Body of pancreas (tissue), 4 donors: ENCODE measurements around the gene ITPK1. TPM values are rescaled to one million over a fixed set of nuclear protein-coding genes. Genes with fewer than 3 reads are reported as not detected.
A peak's percentile ranks its signal among the peaks of the same experiment; 100 is the strongest.

Experiments used
- ATAC-seq: fragments of 150-250 bp; one replicate; pipeline ENCODE4 v1.9.1; 2016
- DNase-seq, 4 donors: peaks; one replicate each; pipeline ENCODE4 v3.0.0-alpha.2; 2019
- H3K27ac ChIP-seq, 4 donors: fragments of 200-600 bp; sonication (generic); 1 replicate in 3 of 4; 2 replicates in 1 of 4; pipeline versions ENCODE4 v1.5.1 to v1.6.1; 2016 to 2019; ENCODE audit warnings: mild to moderate bottlenecking in 1 of 4, mixed read lengths in 1 of 4, moderate library complexity in 1 of 4
- H3K27me3 ChIP-seq, 2 donors: fragments of 200-600 bp; sonication (generic); one replicate each; pipeline ENCODE4 v1.6.0; 2016; ENCODE audit warnings: mild to moderate bottlenecking in 1 of 2
- H3K36me3 ChIP-seq, 2 donors: fragments of 200-600 bp; sonication (generic); replicated peaks in 1 of 2; 2 replicates each; pipeline ENCODE4 v1.5.1; 2016; ENCODE audit warnings: low read depth in 2 of 2; ENCODE audit not compliant: insufficient read depth in 1 of 2
- H3K4me1 ChIP-seq: fragments of 200-600 bp; sonication (generic); one replicate; pipeline ENCODE4 v1.6.0; 2016
- H3K4me3 ChIP-seq, 2 donors: fragments of 200-600 bp; sonication (generic); 1 replicate in 1 of 2; 2 replicates in 1 of 2; pipeline ENCODE4 v1.5.1; 2016 to 2019
- H3K9me3 ChIP-seq, 3 donors: fragments of 200-600 bp; sonication (generic); 1 replicate in 2 of 3; 2 replicates in 1 of 3; pipeline ENCODE4 v1.5.1; 2016
- POLR2A ChIP-seq, 3 donors: fragments of 450-650 bp; IDR thresholded peaks; one replicate each; pipeline ENCODE4 v1.6.1; 2016; ENCODE audit warnings: antibody characterized with exemption in 3 of 3, mild to moderate bottlenecking in 2 of 3
- WGBS, 2 donors: methylation state at CpG; one replicate each; pipeline ENCODE4 v1.1.5; 2017; 5-methylcytosine and 5-hydroxymethylcytosine counted together
- intact Hi-C: fragments of 100-400 bp; cut with DNase I; formaldehyde crosslinking; loops from one replicate; pipeline ENCODE4 v1.15.1; 2023
- total RNA-seq, 2 donors: library from RNA; depleted of rRNA; stranded (reverse); fragments of >200 nt; gene quantifications; one replicate each; pipeline ENCODE4 v1.1.0, GENCODE V29; 2016
- TF ChIP-seq, protein P1 (sequence below), 7 experiments: fragments of 450-650 bp in 4 of 7; fragments of 200-600 bp in 3 of 7; sonication (generic) in 3 of 7; IDR thresholded peaks; one replicate each; pipeline ENCODE4 v1.5.1; 2016 to 2019; ENCODE audit warnings: antibody characterized with exemption in 7 of 7

Gene ITPK1
- total RNA-seq, 2 donors from 2014 or later: 30.1 to 32.6 TPM

DNA sequence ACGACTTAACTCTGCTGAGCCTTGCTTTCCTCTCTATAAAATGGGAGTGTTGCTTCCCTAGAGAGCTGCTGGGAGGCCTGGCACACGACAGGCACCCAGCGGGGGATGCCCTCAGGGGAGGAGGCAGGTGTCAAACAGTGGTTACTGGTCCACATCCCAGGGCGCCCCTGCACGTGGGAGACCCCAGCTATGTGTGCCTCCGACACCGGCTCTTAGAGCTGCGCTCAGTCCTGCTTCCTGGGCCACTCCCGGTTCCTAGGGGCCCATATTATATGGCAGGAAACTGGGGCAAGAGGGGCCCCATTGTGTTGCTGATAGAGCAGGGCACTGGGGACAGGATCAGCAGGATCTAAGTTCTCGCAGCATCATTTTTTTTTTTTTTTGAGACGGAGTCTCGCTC lies 145.5 kb downstream of the ITPK1 start:
- no peaks in the 10 kb centered on the region for H3K36me3 ChIP-seq
- 81 to 91% methylated on average over 12 of the region's 12 CpGs for WGBS, 2 donors
- no peak overlapping the region for H3K27ac ChIP-seq
- no peaks in the 10 kb centered on the region for H3K27me3 ChIP-seq
- no peak for TF ChIP-seq POLR2A (IDR thresholded peaks at IDR 0.05)
- TF ChIP-seq, protein P1, sequence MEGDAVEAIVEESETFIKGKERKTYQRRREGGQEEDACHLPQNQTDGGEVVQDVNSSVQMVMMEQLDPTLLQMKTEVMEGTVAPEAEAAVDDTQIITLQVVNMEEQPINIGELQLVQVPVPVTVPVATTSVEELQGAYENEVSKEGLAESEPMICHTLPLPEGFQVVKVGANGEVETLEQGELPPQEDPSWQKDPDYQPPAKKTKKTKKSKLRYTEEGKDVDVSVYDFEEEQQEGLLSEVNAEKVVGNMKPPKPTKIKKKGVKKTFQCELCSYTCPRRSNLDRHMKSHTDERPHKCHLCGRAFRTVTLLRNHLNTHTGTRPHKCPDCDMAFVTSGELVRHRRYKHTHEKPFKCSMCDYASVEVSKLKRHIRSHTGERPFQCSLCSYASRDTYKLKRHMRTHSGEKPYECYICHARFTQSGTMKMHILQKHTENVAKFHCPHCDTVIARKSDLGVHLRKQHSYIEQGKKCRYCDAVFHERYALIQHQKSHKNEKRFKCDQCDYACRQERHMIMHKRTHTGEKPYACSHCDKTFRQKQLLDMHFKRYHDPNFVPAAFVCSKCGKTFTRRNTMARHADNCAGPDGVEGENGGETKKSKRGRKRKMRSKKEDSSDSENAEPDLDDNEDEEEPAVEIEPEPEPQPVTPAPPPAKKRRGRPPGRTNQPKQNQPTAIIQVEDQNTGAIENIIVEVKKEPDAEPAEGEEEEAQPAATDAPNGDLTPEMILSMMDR (IDR thresholded peaks at IDR 0.05): no peak
- DNase-seq (no peak), ATAC-seq (no peak)
- H3K4me1 ChIP-seq: peaks cover 7% of the 10 kb centered on the region
- intact Hi-C loops: no loop called here
- H3K9me3 ChIP-seq: no peaks in the 10 kb centered on the region
- H3K4me3 ChIP-seq: no peak overlapping the region

DNA sequence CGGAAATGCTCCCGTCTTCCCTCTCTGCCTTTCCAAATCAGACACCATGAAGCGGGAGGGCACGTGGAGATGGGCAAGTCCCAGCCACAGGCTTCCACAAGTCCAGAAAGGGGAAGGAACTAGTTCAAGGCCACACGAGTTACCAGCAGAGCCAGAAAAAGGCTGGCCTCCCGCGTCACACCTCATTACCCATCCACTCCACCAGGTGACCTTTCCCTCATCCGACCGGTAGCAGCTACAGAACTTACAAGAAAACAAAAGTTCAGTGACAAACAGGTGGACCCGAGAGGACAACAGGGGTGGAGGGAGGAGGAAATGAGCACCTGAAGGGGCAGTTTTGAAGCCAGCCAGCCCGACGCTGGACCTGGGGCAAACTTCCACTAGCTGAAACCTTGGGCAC lies 145.9 kb downstream of the ITPK1 start:
- Histone ChIP-seq H3K36me3 (no peaks in the 10 kb centered on the region), H3K4me1 (peaks cover 11% of the 10 kb centered on the region), H3K9me3 (no peaks in the 10 kb centered on the region), H3K27me3 (no peaks in the 10 kb centered on the region), H3K27ac (no peak overlapping the region), H3K4me3 (no peak overlapping the region)
- DNase-seq (no peak), ATAC-seq (no peak)
- TF ChIP-seq, protein P1 (IDR thresholded peaks at IDR 0.05): peak in 1 of 7 experiments; percentile 10
- no peak for TF ChIP-seq POLR2A (IDR thresholded peaks at IDR 0.05)
- 50 to 64% methylated on average over 12 of the region's 12 CpGs for WGBS, 2 donors
- intact Hi-C loops: no loop called here

DNA sequence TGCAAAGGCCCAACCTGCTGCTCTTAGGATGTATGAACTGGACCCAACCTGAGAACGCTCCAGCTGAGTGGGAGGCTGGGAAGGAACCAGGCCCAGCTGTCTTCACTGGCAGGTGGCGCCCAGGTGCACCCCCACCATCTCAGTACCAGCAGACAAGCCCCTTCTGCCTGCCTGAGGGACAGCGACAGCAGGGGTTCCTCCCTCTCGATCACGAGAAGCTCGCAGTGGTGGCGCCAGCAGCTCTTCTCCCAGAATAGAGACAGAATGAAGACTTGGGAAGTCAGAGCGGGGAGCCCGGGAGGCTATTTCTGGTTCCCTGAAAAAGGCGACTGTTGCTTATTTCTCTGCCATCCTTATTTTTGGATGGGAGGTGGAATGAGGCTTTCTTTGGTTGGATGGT lies 146.3 kb downstream of the ITPK1 start:
- no peaks in the 10 kb centered on the region for H3K9me3 ChIP-seq
- WGBS, 2 donors: 95 to 97% methylated on average over 8 to 10 of the region's 10 CpGs
- peaks cover 16% of the 10 kb centered on the region for H3K4me1 ChIP-seq
- no peak for TF ChIP-seq POLR2A (IDR thresholded peaks at IDR 0.05)
- TF ChIP-seq, protein P1 (IDR thresholded peaks at IDR 0.05): no peak
- ATAC-seq: no peak
- no peak for DNase-seq
- H3K27me3 ChIP-seq: no peaks in the 10 kb centered on the region
- no peak overlapping the region for H3K4me3 ChIP-seq
- no peaks in the 10 kb centered on the region for H3K36me3 ChIP-seq
- intact Hi-C loops: no loop called here
- no peak overlapping the region for H3K27ac ChIP-seq

DNA sequence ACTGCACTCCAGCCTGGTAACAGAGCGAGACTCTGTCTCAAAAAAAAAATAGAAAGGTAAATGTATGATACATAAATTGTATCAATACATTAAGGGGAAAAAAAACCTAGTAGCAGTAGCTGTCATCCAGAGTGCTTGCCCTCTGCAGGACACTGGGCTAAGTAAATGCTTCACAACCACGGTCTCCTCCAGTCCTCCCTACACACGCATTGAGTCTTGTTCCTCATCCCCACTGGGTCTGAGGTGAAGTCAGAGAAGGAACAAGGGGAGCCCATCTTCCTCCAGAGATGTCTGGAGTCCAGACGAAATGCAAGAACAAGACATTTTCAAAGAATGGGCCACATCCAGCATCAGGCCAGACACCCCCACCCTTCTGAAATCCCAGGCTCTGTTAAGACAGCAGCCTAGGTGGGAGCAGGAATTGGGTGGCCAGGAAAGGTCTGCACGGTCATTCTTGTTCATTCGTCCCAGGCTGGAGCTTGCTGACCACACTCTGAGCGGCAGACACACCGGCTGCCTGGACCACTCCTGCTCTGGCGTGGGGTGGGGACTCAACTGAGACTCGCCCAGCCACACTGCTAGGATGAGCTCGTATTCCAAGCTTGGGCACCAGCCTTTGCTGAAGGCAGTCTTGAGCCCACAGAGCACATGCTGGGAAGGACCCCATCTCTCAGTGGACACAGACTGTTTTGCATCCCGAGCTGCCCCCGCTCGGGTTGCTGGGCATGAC lies 147.3 kb downstream of the ITPK1 start:
- Histone ChIP-seq H3K4me3 (no peak overlapping the region), H3K4me1 (peaks cover 20% of the 10 kb centered on the region), H3K36me3 (no peaks in the 10 kb centered on the region), H3K9me3 (no peaks in the 10 kb centered on the region), H3K27me3 (no peaks in the 10 kb centered on the region), H3K27ac (no peak overlapping the region)
- TF ChIP-seq, protein P1 (IDR thresholded peaks at IDR 0.05): no peak
- TF ChIP-seq POLR2A (IDR thresholded peaks at IDR 0.05): no peak
- intact Hi-C loops: no loop called here
- DNase-seq (no peak), ATAC-seq (no peak)
- WGBS, 2 donors: 94 to 100% methylated on average over 6 to 14 of the region's 14 CpGs

DNA sequence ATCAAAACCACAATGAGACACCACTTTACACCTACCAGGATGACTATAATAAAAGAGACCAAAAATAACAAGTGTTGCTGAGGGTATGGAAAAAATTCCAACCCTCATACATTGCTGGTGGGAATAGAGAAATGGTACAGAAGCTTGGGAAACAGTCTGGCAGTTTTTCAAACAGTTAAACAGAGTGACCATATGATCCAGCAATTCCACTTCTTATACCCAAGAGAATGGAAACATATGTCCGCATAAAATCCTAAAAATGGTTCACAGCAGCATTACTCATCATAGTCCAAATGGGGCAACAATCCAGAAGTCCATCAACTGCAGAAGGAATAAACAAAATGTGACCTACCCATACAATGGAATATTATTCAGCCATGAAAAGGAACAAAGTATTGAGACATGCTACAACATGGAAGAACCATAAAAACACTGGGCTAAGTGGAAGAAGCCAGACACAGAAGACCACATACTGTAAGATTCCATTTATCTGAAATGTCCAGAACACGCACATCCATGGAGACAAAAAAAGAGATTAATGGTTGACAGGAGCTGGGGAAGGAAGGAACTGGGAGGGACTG lies 148.3 kb downstream of the ITPK1 start:
- Histone ChIP-seq H3K9me3 (no peaks in the 10 kb centered on the region), H3K27me3 (no peaks in the 10 kb centered on the region), H3K4me3 (no peak overlapping the region), H3K36me3 (no peaks in the 10 kb centered on the region), H3K4me1 (peaks cover 21% of the 10 kb centered on the region), H3K27ac (no peak overlapping the region)
- 77 to 100% methylated on average over 2 of the region's 2 CpGs for WGBS, 2 donors
- intact Hi-C loops: no loop called here
- no peak for TF ChIP-seq POLR2A (IDR thresholded peaks at IDR 0.05)
- TF ChIP-seq, protein P1 (IDR thresholded peaks at IDR 0.05): no peak
- DNase-seq: no peak
- ATAC-seq: no peak
